HG02943 (cell line): ENCODE data around the gene UBD.

Experiments
- ATAC-seq: cut with Tn5 transposase; IDR thresholded peaks from one replicate; pipeline ENCODE4 v1.9.1; 2021; ENCODE audit warnings: mild to moderate bottlenecking, low read depth, moderate library complexity; ENCODE audit not compliant: unreplicated experiment

UBD gene

GRCh38 chr6:29563435-29563965 is 4.0 kb upstream of the UBD start:
- ATAC-seq: no peak

- no peak for ATAC-seq
Measured at GRCh38 chr6:29561606-29562181, 2.2 kb upstream of the UBD start.

- no peak for ATAC-seq
Measured at GRCh38 chr6:29561091-29561490, 1.6 kb upstream of the UBD start.

GRCh38 chr6:29558439-29559079 is 973 bp downstream of the UBD start:
- ATAC-seq: no peak

- no peak for ATAC-seq
Measured at GRCh38 chr6:29557320-29557719, 2.2 kb downstream of the UBD start.

- no peak for ATAC-seq
Measured at GRCh38 chr6:29554764-29555163, 4.8 kb downstream of the UBD start.

GRCh38 chr6:29553268-29554057 is 6.1 kb downstream of the UBD start:
- no peak for ATAC-seq

GRCh38 chr6:29552512-29553051 is 7.0 kb downstream of the UBD start:
- no peak for ATAC-seq

- no peak for ATAC-seq
Measured at GRCh38 chr6:29547573-29547972, 12.0 kb downstream of the UBD start.

- ATAC-seq: no peak
Measured at GRCh38 chr6:29537714-29538403, 21.7 kb downstream of the UBD start.

GRCh38 chr6:29532320-29532951 is 27.1 kb downstream of the UBD start:
- no peak for ATAC-seq

GRCh38 chr6:29531668-29532067 is 27.9 kb downstream of the UBD start:
- no peak for ATAC-seq

GRCh38 chr6:29530671-29531310 is 28.7 kb downstream of the UBD start:
- ATAC-seq: no peak

GRCh38 chr6:29529956-29530355 is 29.6 kb downstream of the UBD start:
- ATAC-seq: no peak

GRCh38 chr6:29528988-29529560 is 30.5 kb downstream of the UBD start:
- ATAC-seq: no peak

GRCh38 chr6:29528300-29528931 is 31.1 kb downstream of the UBD start:
- ATAC-seq: no peak

- ATAC-seq: no peak
Measured at GRCh38 chr6:29527564-29527963, 32.0 kb downstream of the UBD start.

GRCh38 chr6:29527126-29527525 is 32.4 kb downstream of the UBD start:
- no peak for ATAC-seq

- ATAC-seq: no peak
Measured at GRCh38 chr6:29525311-29525639, 34.3 kb downstream of the UBD start.
